H1 (cell line): ENCODE data around the gene SLC35F3. TPM values are rescaled to one million over a fixed set of nuclear protein-coding genes. Genes with fewer than 3 reads are reported as not detected.

Experiments used
- BCL11A ChIP-seq, 2 experiments: IDR thresholded peaks; one replicate each; pipeline ENCODE4 v1.6.1; 2011; ENCODE audit warnings: low read depth in 2 of 2, low read length in 2 of 2, mild to moderate bottlenecking in 2 of 2
- BRCA1 ChIP-seq: IDR thresholded peaks from 2 replicates; pipeline ENCODE4 v1.6.1; 2012; ENCODE audit warnings: low read depth, low read length, improper control_type of control experiment
- HDAC2 ChIP-seq, 2 experiments: fragments of 300-600 bp in 1 of 2; sonication (generic) in 1 of 2; IDR thresholded peaks; 2 replicates each; pipeline ENCODE4 v1.6.1; 2011 to 2012; ENCODE audit warnings: low read depth in 2 of 2, low read length in 2 of 2, mild to moderate bottlenecking in 2 of 2, moderate library complexity in 2 of 2, borderline replicate concordance in 1 of 2, inconsistent platforms in 1 of 2
- KDM1A ChIP-seq: fragments of 200-600, 300-600 bp; sonication (generic); IDR thresholded peaks from 2 replicates; pipeline ENCODE4 v1.7.1; 2016; ENCODE audit warnings: mild to moderate bottlenecking, low read length, borderline replicate concordance
- NANOG ChIP-seq: IDR thresholded peaks from 2 replicates; pipeline ENCODE4 v1.6.1; 2011; ENCODE audit warnings: low read length, low read depth, mild to moderate bottlenecking, inconsistent platforms; ENCODE audit not compliant: insufficient read depth, poor library complexity, severe bottlenecking
- SIX5 ChIP-seq: IDR thresholded peaks from 2 replicates; pipeline ENCODE4 v1.6.1; 2011; ENCODE audit warnings: mild to moderate bottlenecking, low read depth, low read length
- TEAD4 ChIP-seq: IDR thresholded peaks from 2 replicates; pipeline ENCODE4 v1.6.1; 2012; ENCODE audit warnings: low read depth, low read length, inconsistent platforms, mixed read lengths
- polyA plus RNA-seq, 7 experiments: library from polyadenylated mRNA; depleted of rRNA in 3 of 7; stranded (reverse) in 5 of 7; unstranded in 2 of 7; fragments of >200 nt in 5 of 7; fragments of 200-250 nt in 2 of 7; gene quantifications; 1 replicate in 5 of 7; 2 replicates in 1 of 7; 4 replicates in 1 of 7; pipeline versions ENCODE4 v1.2.1 to v1.2.3, GENCODE V29; 2011 to 2013; ENCODE audit warnings: missing spikeins in 2 of 7, mixed read lengths in 2 of 7
- total RNA-seq: library from RNA; stranded (reverse); fragmentation: NEBNext Ultra II Directional; extraction: Animal tissue kit (Norgen Biotek cat#: 25700); gene quantifications from 2 replicates; pipeline ENCODE4 v1.2.1, GENCODE V29; 2021

Gene SLC35F3
- total and polyA plus RNA-seq, 2 of the 8 experiments (the other 6 are each of a cell fraction or from before 2014, with no cell fraction given), result 0.78 to 1.2 TPM

- TF ChIP-seq SIX5, result no peak
- TF ChIP-seq TEAD4, result no peak
- no peak for TF ChIP-seq HDAC2 (IDR thresholded peaks at IDR 0.05; ENCODE audit: borderline replicate concordance in 1 of 2, low read depth in 2 of 2, low read length in 2 of 2)
- TF ChIP-seq BRCA1, result no peak
- no peak for TF ChIP-seq NANOG
- no peak for TF ChIP-seq KDM1A
- TF ChIP-seq BCL11A (IDR thresholded peaks at IDR 0.05; ENCODE audit: low read depth in 2 of 2, low read length in 2 of 2), result no peak
Measured at GRCh38 chr1:234132795-234133194, 228.3 kb downstream of the SLC35F3 start (continued).
